GM19239 (cell line): Measurements from ENCODE around the gene EMD.

Experiments used
- DNase-seq: peaks from one replicate; pipeline ENCODE4 v3.0.0; 2011; ENCODE audit warnings: low spot score; ENCODE audit not compliant: insufficient read length
- FAIRE-seq: peaks from 2 replicates; lab custom pipeline; 2011; peaks lifted over from hg19 to GRCh38; lab: Jason Lieb, UNC

EMD gene

GRCh38 chrX:154409222-154409871, 30.3 kb downstream of the EMD start, which contains the start of gene DNASE1L1:
Gene DNASE1L1, minus strand, starts transcription at chrX:154409254. Its CDS starts 3,686 bp downstream, at chrX:154405568.
- no peak for DNase-seq
- FAIRE-seq: peak; percentile 91

- FAIRE-seq (no peak), DNase-seq (peak; percentile 46)
Measured at GRCh38 chrX:154411981-154412340, 32.9 kb downstream of the EMD start.

- FAIRE-seq: peak; percentile 98
- DNase-seq: no peak
Measured at GRCh38 chrX:154412468-154412867, 33.4 kb downstream of the EMD start.

GRCh38 chrX:154413142-154413541, 34.0 kb downstream of the EMD start:
- DNase-seq: no peak

GRCh38 chrX:154417157-154417556, 38.1 kb downstream of the EMD start:
- FAIRE-seq: no peak
- DNase-seq: no peak

More at GRCh38 chrX:154413142-154413541, 34.0 kb downstream of the EMD start:
- no peak for FAIRE-seq

GRCh38 chrX:154419189-154419588, 40.1 kb downstream of the EMD start:
- DNase-seq (no peak), FAIRE-seq (no peak)

GRCh38 chrX:154419688-154420401, 40.8 kb downstream of the EMD start:
- no peak for FAIRE-seq
- no peak for DNase-seq

GRCh38 chrX:154420402-154420756, 41.3 kb downstream of the EMD start:
- no peak for FAIRE-seq

GRCh38 chrX:154426916-154427770, 48.0 kb downstream of the EMD start:
- no peak for DNase-seq
- FAIRE-seq: no peak

More at GRCh38 chrX:154420402-154420756, 41.3 kb downstream of the EMD start:
- no peak for DNase-seq

GRCh38 chrX:154428176-154429171, 49.4 kb downstream of the EMD start, which contains the start of gene ATP6AP1:
Gene ATP6AP1, plus strand, starts transcription at chrX:154428677. Its CDS starts 16 bp downstream, at chrX:154428693.
- peak; percentile 84 for DNase-seq
- peak; percentile 97 for FAIRE-seq

GRCh38 chrX:154429711-154430110, 50.6 kb downstream of the EMD start:
- DNase-seq (no peak), FAIRE-seq (no peak)

GRCh38 chrX:154430479-154430878, 51.4 kb downstream of the EMD start:
- no peak for FAIRE-seq
- no peak for DNase-seq

GRCh38 chrX:154430916-154431315, 51.8 kb downstream of the EMD start:
- FAIRE-seq (no peak), DNase-seq (no peak)
